Endothelial cell of umbilical vein (primary cell): ENCODE results near the gene GALNT14. TPM values are rescaled to one million over a fixed set of nuclear protein-coding genes. Genes with fewer than 3 reads are reported as not detected.

Experiments
- BruUV-seq: library from RNA; stranded (reverse); fragments of 400-500 nt; replicated peaks from 2 replicates; lab custom pipeline; 2021; lab: Mats Ljungman, UMichigan
- CTCF ChIA-PET: fragments of 300-600, 350-600 bp; sonication (Branson Sonifier 250); formaldehyde crosslinking; loops from one replicate; lab custom pipeline; 2021; ENCODE audit warnings: antibody characterized with exemption, inconsistent platforms; lab: Charles Lee
- POLR2A ChIA-PET: fragments of 300-600, 350-600 bp; sonication (Branson Sonifier 250); formaldehyde crosslinking; loops from one replicate; lab custom pipeline; 2021; ENCODE audit warnings: antibody characterized with exemption, inconsistent platforms; lab: Charles Lee
- DNase-seq: peaks from one replicate; pipeline ENCODE4 v3.0.0-alpha.2; 2011; ENCODE audit warnings: low read depth, low spot score
- FAIRE-seq: peaks from 2 replicates; lab custom pipeline; 2011; peaks lifted over from hg19 to GRCh38; lab: Jason Lieb, UNC
- H2AFZ ChIP-seq: 2 replicates; pipeline ENCODE4 v1.6.0; 2012; ENCODE audit warnings: low read depth, low read length, control low read depth, inconsistent platforms
- H3K27ac ChIP-seq: 2 replicates; pipeline ENCODE4 v1.5.1; 2011; ENCODE audit warnings: low read depth, mild to moderate bottlenecking, control low read depth, low read length, moderate library complexity; ENCODE audit not compliant: insufficient read depth
- H3K27me3 ChIP-seq, 2 experiments: 2 replicates each; pipeline versions ENCODE4 v1.6.0 to v1.6.1; 2011; ENCODE audit warnings: low read length in 2 of 2, mixed read lengths in 1 of 2; ENCODE audit not compliant: control insufficient read depth in 2 of 2, insufficient read depth in 2 of 2
- H3K36me3 ChIP-seq, 2 experiments: 2 replicates in 1 of 2; 3 replicates in 1 of 2; pipeline ENCODE4 v1.5.1; 2011; ENCODE audit warnings: low read length in 2 of 2, mild to moderate bottlenecking in 1 of 2, moderate library complexity in 1 of 2; ENCODE audit not compliant: control insufficient read depth in 2 of 2, insufficient read depth in 2 of 2; ENCODE audit errors: extremely low read depth in 1 of 2
- H3K4me1 ChIP-seq: 3 replicates; pipeline ENCODE4 v1.5.1; 2011; ENCODE audit warnings: mild to moderate bottlenecking, low read length; ENCODE audit not compliant: control insufficient read depth, insufficient read depth; ENCODE audit errors: extremely low read depth
- H3K4me2 ChIP-seq: 2 replicates; pipeline ENCODE4 v1.6.1; 2011; ENCODE audit warnings: low read length, control low read depth, mixed read lengths; ENCODE audit not compliant: insufficient read depth
- H3K4me3 ChIP-seq, 3 experiments: fragments of 200-600 bp in 1 of 3; sonication (generic), shearing (Covaris generic) in 1 of 3; replicated peaks in 1 of 3; 2 replicates each; pipeline ENCODE4 v1.5.1; 2011 to 2016; ENCODE audit warnings: control low read depth in 3 of 3, low read length in 3 of 3, mild to moderate bottlenecking in 2 of 3, inconsistent platforms in 1 of 3, low read depth in 1 of 3, moderate library complexity in 1 of 3; ENCODE audit not compliant: insufficient read depth in 1 of 3
- H3K79me2 ChIP-seq: 2 replicates; pipeline ENCODE4 v1.6.0; 2012; ENCODE audit warnings: low read length, inconsistent platforms; ENCODE audit not compliant: control insufficient read depth, insufficient read depth
- H3K9ac ChIP-seq: replicated peaks from 2 replicates; pipeline ENCODE3; 2011; ENCODE audit warnings: low read length, control low read depth; ENCODE audit not compliant: insufficient read depth; ENCODE audit errors: extremely low read depth
- H3K9me1 ChIP-seq: replicated peaks from 3 replicates; pipeline ENCODE4 v1.6.0; 2011; ENCODE audit warnings: mild to moderate bottlenecking, low read length; ENCODE audit not compliant: control insufficient read depth, insufficient read depth; ENCODE audit errors: extremely low read depth
- H3K9me3 ChIP-seq: replicated peaks from 2 replicates; pipeline ENCODE4 v1.5.1; 2012; ENCODE audit warnings: low read length, inconsistent platforms; ENCODE audit not compliant: control insufficient read depth, insufficient read depth
- H4K20me1 ChIP-seq: replicated peaks from 2 replicates; pipeline ENCODE3; 2011; ENCODE audit warnings: mild to moderate bottlenecking, low read length; ENCODE audit not compliant: control insufficient read depth, insufficient read depth; ENCODE audit errors: extremely low read depth
- EZH2 ChIP-seq: IDR thresholded peaks from 2 replicates; pipeline ENCODE4 v1.6.1; 2012; ENCODE audit warnings: borderline replicate concordance, low read depth, mild to moderate bottlenecking, moderate library complexity, low read length, inconsistent platforms; ENCODE audit not compliant: severe bottlenecking
- FOS ChIP-seq: IDR thresholded peaks from 2 replicates; pipeline ENCODE4 v1.6.1; 2011; ENCODE audit warnings: mild to moderate bottlenecking, low read length, moderate library complexity, borderline replicate concordance; ENCODE audit not compliant: insufficient read depth
- GATA2 ChIP-seq: IDR thresholded peaks from 2 replicates; pipeline ENCODE4 v1.7.0; 2011; ENCODE audit warnings: low read depth, mild to moderate bottlenecking, moderate library complexity, mixed read lengths, low read length; ENCODE audit not compliant: insufficient read length, insufficient read depth
- JUN ChIP-seq: IDR thresholded peaks from 2 replicates; pipeline ENCODE4 v1.6.1; 2011; ENCODE audit warnings: borderline replicate concordance, low read depth; ENCODE audit not compliant: insufficient read length, insufficient read depth
- MYC ChIP-seq: IDR thresholded peaks from one replicate; pipeline ENCODE4 v1.6.1; 2011; ENCODE audit warnings: mild to moderate bottlenecking, low read depth, low read length
- POLR2A ChIP-seq: IDR thresholded peaks from 2 replicates; pipeline ENCODE4 v1.6.1; 2012; ENCODE audit warnings: low read depth, mild to moderate bottlenecking, control low read depth, low read length
- POLR2AphosphoS5 ChIP-seq: IDR thresholded peaks from 2 replicates; pipeline ENCODE4 v1.6.1; 2012; ENCODE audit warnings: low read depth, mild to moderate bottlenecking, control low read depth, low read length, moderate library complexity; ENCODE audit not compliant: insufficient read depth
- dilution Hi-C: fragments of 300-500 bp; cut with MboI; formaldehyde crosslinking; loops from one replicate; pipeline ENCODE4 v1.15.0; 2019; ENCODE audit warnings: low sequenced_read_pairs; ENCODE audit not compliant: extremely low pct_ligation_motif_present
- intact Hi-C: fragments of 100-400 bp; cut with micrococcal nuclease; formaldehyde crosslinking; loops from one replicate; pipeline ENCODE4 v1.10.0; 2022
- polyA plus RNA-seq, 4 experiments: library from polyadenylated mRNA; depleted of rRNA in 3 of 4; stranded (reverse) in 3 of 4; unstranded in 1 of 4; fragments of >200 nt; gene quantifications; 2 replicates each; pipeline versions ENCODE4 v1.2.1 to v1.2.3, GENCODE V29; 2011 to 2012; ENCODE audit warnings: missing spikeins in 1 of 4
- total RNA-seq: library from RNA; stranded (reverse); gene quantifications from 2 replicates; pipeline ENCODE4 v1.2.3, GENCODE V29; 2021
- TF ChIP-seq, protein P1 (sequence below), 2 donors: IDR thresholded peaks; 1 replicate in 1 of 2; 2 replicates in 1 of 2; pipeline ENCODE4 v1.5.1; 2011; ENCODE audit warnings: low read length in 2 of 2, mild to moderate bottlenecking in 2 of 2, moderate library complexity in 2 of 2, control low read depth in 1 of 2, inconsistent platforms in 1 of 2, low read depth in 1 of 2; ENCODE audit not compliant: insufficient read depth in 1 of 2; ENCODE audit errors: extremely low read depth in 1 of 2
- TF ChIP-seq, protein P2 (sequence below): IDR thresholded peaks from 2 replicates; pipeline ENCODE4 v1.6.1; 2011; ENCODE audit not compliant: insufficient read depth, insufficient read length

GALNT14 gene
- total and polyA plus RNA-seq, 2 donors (not counting 3 experiments of a cell fraction or from before 2014, with no cell fraction given) = 0.04 to 0.40 TPM

DNA sequence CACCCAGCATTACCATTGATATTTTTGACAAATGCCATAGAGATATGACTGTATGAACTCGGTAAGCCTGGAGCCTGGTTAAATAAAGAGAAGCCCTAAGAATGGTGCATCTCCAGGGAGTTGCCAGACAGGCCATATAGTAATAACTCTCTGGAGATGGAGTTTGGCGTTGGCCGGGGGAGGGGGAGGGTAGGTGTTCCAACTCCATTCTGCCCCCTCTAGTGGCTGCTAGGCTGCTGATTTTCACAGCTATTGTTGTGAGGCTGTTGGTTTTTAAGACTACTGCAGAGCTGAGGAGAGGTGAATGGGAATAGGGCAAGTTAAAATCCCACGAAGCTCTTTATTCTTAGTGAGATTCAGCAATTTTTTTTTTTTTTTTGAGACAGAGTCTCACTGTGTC lies 99.9 kb downstream of the GALNT14 start:
- no peak overlapping the region for H2AFZ ChIP-seq
- FAIRE-seq = no peak

More for the DNA sequence above, 99.9 kb downstream of the GALNT14 start:
- H3K27ac ChIP-seq = no peak overlapping the region
- no peak overlapping the region for H3K9ac ChIP-seq
- peaks cover 2% of the 10 kb centered on the region for H3K9me3 ChIP-seq
- DNase-seq = no peak
- CTCF ChIA-PET = no interaction called here
- intact Hi-C loops (no loop called here), dilution Hi-C loops (no loop called here)
- no peaks in the 10 kb centered on the region for H4K20me1 ChIP-seq
- H3K4me2 ChIP-seq = no peak overlapping the region
- TF ChIP-seq FOS (no peak), JUN (no peak), POLR2AphosphoS5 (no peak), EZH2 (no peak), GATA2 (no peak), POLR2A (no peak), MYC (no peak)
- TF ChIP-seq, protein P1, sequence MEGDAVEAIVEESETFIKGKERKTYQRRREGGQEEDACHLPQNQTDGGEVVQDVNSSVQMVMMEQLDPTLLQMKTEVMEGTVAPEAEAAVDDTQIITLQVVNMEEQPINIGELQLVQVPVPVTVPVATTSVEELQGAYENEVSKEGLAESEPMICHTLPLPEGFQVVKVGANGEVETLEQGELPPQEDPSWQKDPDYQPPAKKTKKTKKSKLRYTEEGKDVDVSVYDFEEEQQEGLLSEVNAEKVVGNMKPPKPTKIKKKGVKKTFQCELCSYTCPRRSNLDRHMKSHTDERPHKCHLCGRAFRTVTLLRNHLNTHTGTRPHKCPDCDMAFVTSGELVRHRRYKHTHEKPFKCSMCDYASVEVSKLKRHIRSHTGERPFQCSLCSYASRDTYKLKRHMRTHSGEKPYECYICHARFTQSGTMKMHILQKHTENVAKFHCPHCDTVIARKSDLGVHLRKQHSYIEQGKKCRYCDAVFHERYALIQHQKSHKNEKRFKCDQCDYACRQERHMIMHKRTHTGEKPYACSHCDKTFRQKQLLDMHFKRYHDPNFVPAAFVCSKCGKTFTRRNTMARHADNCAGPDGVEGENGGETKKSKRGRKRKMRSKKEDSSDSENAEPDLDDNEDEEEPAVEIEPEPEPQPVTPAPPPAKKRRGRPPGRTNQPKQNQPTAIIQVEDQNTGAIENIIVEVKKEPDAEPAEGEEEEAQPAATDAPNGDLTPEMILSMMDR (IDR thresholded peaks at IDR 0.05; ENCODE audit: extremely low read depth in 1 of 2, insufficient read depth in 1 of 2, low read depth in 1 of 2, low read length in 2 of 2) = no peak
- TF ChIP-seq, protein P2, sequence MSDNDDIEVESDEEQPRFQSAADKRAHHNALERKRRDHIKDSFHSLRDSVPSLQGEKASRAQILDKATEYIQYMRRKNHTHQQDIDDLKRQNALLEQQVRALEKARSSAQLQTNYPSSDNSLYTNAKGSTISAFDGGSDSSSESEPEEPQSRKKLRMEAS = no peak
- no peaks in the 10 kb centered on the region for H3K36me3 ChIP-seq
- no peak overlapping the region for H3K4me3 ChIP-seq
- POLR2A ChIA-PET = no interaction called here
- no peaks in the 10 kb centered on the region for H3K4me1 ChIP-seq
- no peaks in the 10 kb centered on the region for H3K27me3 ChIP-seq
- BruUV-seq = no TSS peak
- no peaks in the 10 kb centered on the region for H3K9me1 ChIP-seq
- no peaks in the 10 kb centered on the region for H3K79me2 ChIP-seq
